Central memory CD8-positive, alpha-beta T cell (primary cell): Measurements from ENCODE around the gene RPL27.

Source experiments
- ATAC-seq: fragments of 150-1000 bp; cut with Tn5 transposase; replicated peaks from 2 replicates; pipeline ENCODE4 v1.10.0; 2022; ENCODE audit warnings: mild to moderate bottlenecking, moderate FRiP score, moderate number of reproducible peaks; ENCODE audit not compliant: poor library complexity, severe bottlenecking; ENCODE audit errors: extremely low read depth
- DNase-seq, 2 donors: peaks; one replicate each; pipeline ENCODE4 v3.0.0; 2021; ENCODE audit warnings: low spot score in 2 of 2
- H3K27ac Mint-ChIP-seq: one replicate; pipeline ENCODE4 v1.8.0; 2022; ENCODE audit warnings: low read depth, mild to moderate bottlenecking, moderate library complexity, mixed read lengths
- H3K27me3 Mint-ChIP-seq: one replicate; pipeline ENCODE4 v1.8.0; 2022; ENCODE audit warnings: mixed read lengths
- H3K36me3 Mint-ChIP-seq: one replicate; pipeline ENCODE4 v1.8.0; 2022; ENCODE audit warnings: mild to moderate bottlenecking, moderate library complexity, mixed read lengths; ENCODE audit not compliant: insufficient read depth
- H3K4me1 Mint-ChIP-seq: one replicate; pipeline ENCODE4 v1.8.0; 2022; ENCODE audit warnings: mixed read lengths
- H3K4me3 Mint-ChIP-seq: one replicate; pipeline ENCODE4 v1.8.0; 2022; ENCODE audit warnings: mild to moderate bottlenecking, moderate library complexity, mixed read lengths
- H3K9me3 Mint-ChIP-seq: one replicate; pipeline ENCODE4 v1.8.0; 2022; ENCODE audit warnings: mixed read lengths

RPL27 gene

DNA sequence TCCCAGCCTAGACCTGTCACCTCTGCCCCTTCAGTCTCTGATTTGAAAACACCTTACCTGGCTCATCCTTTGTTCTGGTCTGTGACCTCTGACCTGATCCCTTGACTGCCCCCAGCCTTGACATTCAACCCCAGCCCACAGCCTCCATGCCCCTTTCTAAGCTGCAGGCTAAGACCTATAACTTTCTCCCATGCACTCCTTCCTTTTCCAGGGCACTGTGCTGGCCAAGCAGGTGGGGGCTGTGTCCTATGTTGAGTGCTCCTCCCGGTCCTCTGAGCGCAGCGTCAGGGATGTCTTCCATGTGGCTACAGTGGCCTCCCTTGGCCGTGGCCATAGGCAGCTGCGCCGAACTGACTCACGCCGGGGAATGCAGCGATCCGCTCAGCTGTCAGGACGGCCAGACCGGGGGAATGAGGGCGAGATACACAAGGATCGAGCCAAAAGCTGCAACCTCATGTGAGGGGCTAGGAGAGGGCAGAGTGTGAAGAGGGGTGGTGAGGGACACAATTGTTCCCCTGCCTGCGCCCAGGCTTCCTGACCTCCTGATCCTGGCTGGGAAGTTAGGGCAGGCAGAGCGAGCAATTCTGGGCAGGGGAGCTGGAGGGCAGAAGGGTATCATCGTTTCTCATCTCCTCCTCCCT is 30.1 kb downstream of the RPL27 start:
- no peaks in the 10 kb centered on the region for H3K27me3 Mint-ChIP-seq
- H3K9me3 Mint-ChIP-seq, result no peaks in the 10 kb centered on the region
- DNase-seq, result no peak
- peaks cover 6% of the 10 kb centered on the region for H3K36me3 Mint-ChIP-seq
- H3K27ac Mint-ChIP-seq, result no peak overlapping the region
- H3K4me1 Mint-ChIP-seq, result peaks cover 14% of the 10 kb centered on the region
- ATAC-seq, result no peak
- H3K4me3 Mint-ChIP-seq, result no peak overlapping the region

DNA sequence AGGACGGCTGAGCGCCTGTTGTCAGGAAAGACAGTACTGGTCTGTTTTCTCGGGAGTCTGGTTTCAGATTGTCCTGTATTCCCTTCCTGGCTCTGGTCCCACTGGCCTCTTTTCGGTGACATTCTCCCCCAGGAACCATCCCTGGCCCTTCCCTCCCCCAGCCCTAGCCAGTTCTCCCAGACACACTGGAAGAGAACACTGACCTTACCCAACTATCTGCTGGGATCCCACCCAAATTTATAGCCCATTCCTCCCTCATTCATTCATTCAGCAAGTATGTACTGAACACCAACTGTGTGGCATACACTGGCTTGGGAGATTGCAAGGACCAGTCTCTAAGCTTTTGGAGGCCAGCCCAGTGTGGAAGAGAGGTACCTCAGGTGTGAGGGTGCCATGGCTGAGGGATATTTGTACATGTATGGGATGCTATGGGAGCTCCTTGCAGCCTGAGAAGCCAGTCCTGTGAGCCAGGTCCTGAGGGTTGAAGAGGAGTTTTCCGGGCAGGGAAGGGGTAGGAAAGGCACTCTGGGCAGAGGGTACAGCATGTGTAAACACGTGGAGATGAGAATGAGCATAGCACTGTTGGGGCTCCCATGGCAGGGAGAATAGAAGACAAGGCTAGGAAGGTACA is 32.0 kb downstream of the RPL27 start:
- Mint-ChIP-seq H3K4me3 (no peak overlapping the region), H3K4me1 (peaks cover 4% of the 10 kb centered on the region), H3K27me3 (no peaks in the 10 kb centered on the region), H3K27ac (no peak overlapping the region), H3K36me3 (no peaks in the 10 kb centered on the region), H3K9me3 (no peaks in the 10 kb centered on the region)
- ATAC-seq, result no peak
- no peak for DNase-seq

DNA sequence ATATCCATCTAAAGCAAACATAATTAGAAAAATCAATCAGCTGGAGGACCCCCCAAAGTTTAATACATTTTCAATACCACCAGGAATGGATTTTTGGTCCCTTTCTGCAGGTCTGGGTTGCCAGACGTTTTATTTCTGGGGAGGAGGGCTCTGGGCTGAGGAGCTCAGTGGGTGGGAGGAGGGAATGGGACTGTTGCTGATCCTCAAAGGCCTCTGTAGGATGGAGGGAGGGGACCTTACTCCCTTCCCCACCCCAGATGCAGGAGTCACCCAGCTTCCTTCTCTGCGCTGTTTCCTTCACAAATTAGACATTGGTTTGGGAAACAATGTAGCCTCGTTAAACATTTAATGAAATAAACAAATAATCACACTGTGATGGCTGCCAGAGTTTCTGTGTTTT is 33.4 kb downstream of the RPL27 start:
- no peaks in the 10 kb centered on the region for H3K27me3 Mint-ChIP-seq
- no peaks in the 10 kb centered on the region for H3K9me3 Mint-ChIP-seq
- no peak for DNase-seq
- no peak overlapping the region for H3K27ac Mint-ChIP-seq
- no peaks in the 10 kb centered on the region for H3K4me1 Mint-ChIP-seq
- ATAC-seq, result no peak
- H3K36me3 Mint-ChIP-seq, result no peaks in the 10 kb centered on the region
- no peak overlapping the region for H3K4me3 Mint-ChIP-seq

DNA sequence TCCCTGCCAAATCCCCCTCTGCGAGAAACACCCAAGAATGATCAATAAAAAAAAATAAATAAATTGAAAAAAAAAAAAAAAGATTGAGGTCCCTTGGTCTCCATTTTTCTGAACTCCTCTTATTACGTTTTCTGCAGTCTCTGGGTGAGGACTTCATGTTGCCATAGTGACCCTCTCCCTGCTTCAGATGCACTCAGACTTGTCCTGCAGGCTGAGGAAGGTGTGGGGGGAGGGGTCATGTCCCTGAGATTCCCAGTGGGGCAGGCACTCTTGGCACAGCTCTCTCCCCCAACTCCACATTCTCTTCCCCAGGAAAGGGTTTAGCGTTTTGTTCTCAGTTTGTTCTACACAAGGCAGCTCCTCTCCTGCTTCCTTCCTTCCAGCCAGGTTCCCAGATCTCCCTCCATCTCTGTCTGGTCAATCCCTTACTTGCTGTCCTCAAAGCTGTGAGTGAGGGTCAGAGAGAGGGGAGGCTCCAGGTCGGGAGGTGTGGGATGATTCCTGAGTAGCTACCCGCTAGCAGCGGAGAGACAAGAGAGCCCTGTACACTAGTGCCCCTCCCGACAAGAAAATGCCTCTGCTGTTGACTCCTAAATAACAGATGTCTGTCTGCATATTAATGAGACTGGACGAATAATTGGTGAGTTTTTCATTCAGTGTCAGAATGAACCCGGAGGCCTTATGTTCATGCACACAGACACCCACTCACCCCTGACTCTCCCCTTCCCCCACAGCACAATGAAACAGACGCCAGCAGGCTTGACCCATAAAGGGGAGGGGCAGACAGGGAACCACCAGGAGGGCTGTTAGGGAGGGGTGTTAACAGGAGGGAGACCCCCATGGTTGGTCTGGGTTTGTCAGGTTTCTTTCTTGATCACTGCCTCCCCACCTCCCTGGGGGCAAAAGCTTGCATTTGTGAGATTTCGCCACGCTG is 36.0 kb downstream of the RPL27 start:
- H3K27ac Mint-ChIP-seq, result no peak overlapping the region
- no peak for DNase-seq

DNA sequence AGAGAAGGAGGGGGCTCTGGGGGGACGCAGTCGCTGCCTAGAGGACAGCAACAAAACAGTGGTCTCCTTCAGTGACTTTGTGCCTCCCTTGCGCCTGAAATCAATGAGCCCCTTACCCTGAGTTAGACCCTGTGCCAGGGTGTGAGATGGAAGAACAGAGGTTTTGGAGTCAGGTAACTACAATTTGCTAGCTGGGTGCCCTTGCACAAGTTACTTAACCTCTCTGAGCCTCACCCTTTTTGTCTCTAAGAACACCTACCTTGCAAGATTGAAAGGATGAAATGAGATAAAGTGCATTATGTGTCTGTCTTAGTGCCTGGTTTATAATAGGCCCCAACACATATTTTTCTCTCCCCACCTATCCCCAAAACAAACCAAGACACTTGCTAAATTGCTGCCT is 36.7 kb downstream of the RPL27 start:
- Mint-ChIP-seq H3K4me1 (no peaks in the 10 kb centered on the region), H3K4me3 (no peak overlapping the region), H3K36me3 (no peaks in the 10 kb centered on the region), H3K27ac (no peak overlapping the region), H3K27me3 (no peaks in the 10 kb centered on the region), H3K9me3 (no peaks in the 10 kb centered on the region)
- DNase-seq (no peak), ATAC-seq (no peak)

More for the DNA sequence above, 36.0 kb downstream of the RPL27 start:
- Mint-ChIP-seq H3K4me1 (no peaks in the 10 kb centered on the region), H3K4me3 (no peak overlapping the region), H3K27me3 (no peaks in the 10 kb centered on the region), H3K9me3 (no peaks in the 10 kb centered on the region), H3K36me3 (no peaks in the 10 kb centered on the region)
- ATAC-seq, result no peak

DNA sequence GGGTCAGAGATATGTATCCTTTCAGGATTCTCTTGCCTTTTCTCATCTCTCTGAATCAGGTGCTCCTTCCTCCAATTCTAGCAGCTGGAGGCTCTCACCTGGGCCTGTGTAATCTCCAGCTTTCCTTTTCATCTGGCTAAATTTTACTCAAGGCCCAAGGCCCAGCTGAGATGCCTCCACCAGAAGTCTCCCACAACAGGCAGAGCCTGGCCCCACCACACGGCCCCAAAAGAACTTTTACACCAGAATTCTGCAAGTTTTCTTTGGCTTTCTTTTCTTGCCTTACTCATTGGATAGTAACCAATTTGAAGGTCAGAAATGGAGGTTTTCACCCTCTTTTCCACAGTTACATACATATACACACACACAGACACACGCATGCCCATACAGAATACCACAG is 41.4 kb downstream of the RPL27 start:
- Mint-ChIP-seq H3K4me1 (no peaks in the 10 kb centered on the region), H3K27me3 (no peaks in the 10 kb centered on the region), H3K9me3 (no peaks in the 10 kb centered on the region), H3K36me3 (no peaks in the 10 kb centered on the region), H3K27ac (no peak overlapping the region), H3K4me3 (no peak overlapping the region)
- no peak for DNase-seq
- no peak for ATAC-seq

DNA sequence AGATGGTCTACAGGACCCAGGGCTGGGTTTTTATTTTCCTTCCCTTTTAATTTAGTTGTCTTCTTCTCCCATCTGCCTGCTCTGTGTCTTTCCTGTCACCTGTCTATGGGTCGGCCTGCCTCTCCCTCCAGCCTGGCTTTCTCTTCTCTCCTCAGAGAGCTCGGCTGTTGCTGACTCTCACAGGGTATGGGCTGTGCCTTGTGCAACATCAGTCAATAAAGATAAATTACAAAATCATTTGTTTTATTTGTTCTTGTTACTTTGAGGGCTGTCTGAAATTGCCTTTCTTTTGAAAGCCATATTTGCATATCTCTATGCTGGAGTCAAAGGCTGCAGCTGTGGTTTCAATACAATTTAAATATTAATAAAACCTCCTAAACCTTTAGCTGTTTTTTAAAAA is 42.4 kb downstream of the RPL27 start:
- H3K4me3 Mint-ChIP-seq, result no peak overlapping the region
- H3K36me3 Mint-ChIP-seq, result no peaks in the 10 kb centered on the region
- H3K27ac Mint-ChIP-seq, result no peak overlapping the region
- no peak for ATAC-seq
- no peak for DNase-seq
- H3K4me1 Mint-ChIP-seq, result no peaks in the 10 kb centered on the region
- no peaks in the 10 kb centered on the region for H3K9me3 Mint-ChIP-seq
- H3K27me3 Mint-ChIP-seq, result no peaks in the 10 kb centered on the region

DNA sequence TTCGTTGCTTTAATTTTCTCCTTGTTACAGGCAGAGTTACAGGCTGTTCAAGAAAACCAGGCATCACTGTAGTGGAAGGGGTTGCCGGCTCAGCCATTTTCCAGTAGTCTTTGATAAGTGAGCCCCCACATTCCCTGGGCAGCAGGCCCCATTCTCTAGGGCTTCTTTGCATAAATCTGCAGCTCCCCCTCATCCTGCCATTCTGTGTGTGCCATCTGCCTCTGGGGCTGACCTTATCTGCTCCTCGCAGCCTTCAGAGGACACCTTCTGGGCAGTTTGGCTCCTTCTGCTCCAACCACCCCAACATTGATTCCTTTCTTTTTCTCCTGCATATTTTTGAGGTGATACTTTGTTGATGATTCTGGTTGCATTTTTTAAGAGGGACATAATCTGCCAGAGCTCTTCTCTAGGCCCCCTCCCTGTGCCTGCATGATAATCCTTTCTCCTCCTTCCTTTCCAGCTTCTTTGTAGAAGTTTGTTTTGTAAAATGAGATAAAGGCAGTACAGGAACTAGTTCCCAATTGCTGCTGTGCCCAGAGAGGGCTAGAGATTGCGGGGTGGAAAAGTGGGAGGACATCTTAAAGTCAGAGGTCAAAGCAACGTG is 43.9 kb downstream of the RPL27 start:
- ATAC-seq, result no peak
- no peak overlapping the region for H3K27ac Mint-ChIP-seq
- H3K27me3 Mint-ChIP-seq, result no peaks in the 10 kb centered on the region
- no peaks in the 10 kb centered on the region for H3K36me3 Mint-ChIP-seq
- H3K9me3 Mint-ChIP-seq, result no peaks in the 10 kb centered on the region
- DNase-seq, result no peak
- no peak overlapping the region for H3K4me3 Mint-ChIP-seq
- H3K4me1 Mint-ChIP-seq, result no peaks in the 10 kb centered on the region

DNA sequence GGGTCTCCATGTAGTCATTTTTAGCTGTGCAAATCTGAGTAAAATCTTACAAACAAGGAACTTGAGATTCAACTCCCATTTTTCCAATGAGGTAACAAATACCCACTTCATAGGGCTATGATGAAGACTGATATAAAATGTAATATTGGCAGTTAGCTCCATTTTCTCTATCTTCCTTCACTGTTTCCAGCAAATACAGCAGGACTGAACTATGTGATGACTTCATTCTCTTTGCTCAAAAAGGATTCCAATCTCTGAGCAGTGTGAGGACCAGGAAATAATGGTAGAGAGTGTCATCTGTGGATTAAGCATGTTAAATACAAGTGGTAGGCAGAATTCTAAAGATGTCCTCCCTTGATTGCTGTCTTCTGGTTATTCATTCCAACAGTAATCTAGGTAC is 45.1 kb downstream of the RPL27 start:
- H3K4me1 Mint-ChIP-seq, result no peaks in the 10 kb centered on the region
- H3K36me3 Mint-ChIP-seq, result no peaks in the 10 kb centered on the region
- H3K27ac Mint-ChIP-seq, result no peak overlapping the region
- H3K9me3 Mint-ChIP-seq, result no peaks in the 10 kb centered on the region
- ATAC-seq (no peak), DNase-seq (no peak)
- no peak overlapping the region for H3K4me3 Mint-ChIP-seq
- no peaks in the 10 kb centered on the region for H3K27me3 Mint-ChIP-seq

DNA sequence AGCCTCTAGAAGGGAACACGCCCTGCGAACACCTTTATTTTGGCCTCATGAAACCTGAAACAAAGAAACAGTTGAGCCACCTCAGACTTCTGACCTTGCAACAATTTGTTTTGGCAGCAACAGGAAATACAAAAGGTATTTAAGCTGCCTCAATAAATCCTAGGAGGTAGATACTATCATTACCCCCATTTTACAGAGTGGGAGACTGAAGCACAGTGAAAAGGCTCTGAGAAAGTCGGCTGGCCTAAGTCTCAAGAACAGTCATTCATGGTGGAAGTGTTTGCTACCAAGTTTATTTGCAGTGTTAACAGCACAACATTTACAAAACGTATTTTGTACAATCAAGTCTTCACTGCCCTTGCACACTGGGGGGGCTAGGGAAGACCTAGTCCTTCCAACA is 45.8 kb downstream of the RPL27 start:
- H3K36me3 Mint-ChIP-seq, result no peaks in the 10 kb centered on the region
- ATAC-seq (no peak), DNase-seq (no peak)
- no peaks in the 10 kb centered on the region for H3K4me1 Mint-ChIP-seq
- no peaks in the 10 kb centered on the region for H3K9me3 Mint-ChIP-seq
- no peaks in the 10 kb centered on the region for H3K27me3 Mint-ChIP-seq
- H3K4me3 Mint-ChIP-seq, result no peak overlapping the region
- H3K27ac Mint-ChIP-seq, result no peak overlapping the region

DNA sequence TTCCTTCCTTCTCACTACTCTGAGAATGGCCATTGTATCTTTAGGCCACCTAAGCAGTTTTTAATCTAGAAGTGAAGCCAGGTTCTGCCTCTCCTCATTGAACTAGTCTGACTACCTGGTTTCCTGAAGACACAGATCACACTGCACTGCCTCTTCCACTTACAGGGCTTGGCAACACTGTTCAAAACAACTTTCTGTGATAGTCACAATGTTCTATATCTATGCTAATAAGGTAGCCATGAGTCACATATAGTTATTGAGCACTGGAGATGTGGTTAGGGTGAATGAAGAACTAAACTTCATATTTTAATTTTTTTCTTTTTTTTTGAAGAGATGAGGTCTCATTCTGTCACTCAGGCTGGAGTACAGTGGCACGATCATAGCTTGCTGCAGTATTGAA is 53.8 kb downstream of the RPL27 start:
- Mint-ChIP-seq H3K9me3 (no peaks in the 10 kb centered on the region), H3K27ac (no peak overlapping the region), H3K4me3 (no peak overlapping the region), H3K4me1 (no peaks in the 10 kb centered on the region), H3K36me3 (no peaks in the 10 kb centered on the region), H3K27me3 (no peaks in the 10 kb centered on the region)
- DNase-seq (no peak), ATAC-seq (no peak)
